Measurements from ENCODE around the gene CDCA7.
"Not testable (repeated sequence)": the region's sequence is repeated elsewhere in the genome, so short reads cannot be mapped to it uniquely, and the experiment has no call there.

CDCA7 gene
- long read RNA-seq, donor 1, transcript CDCA7-202 (9 exons, 2,500 nt): major isoform, 12 of 15 reads
- long read RNA-seq, donor 1, partial matches to known transcripts: 0 of 15 reads
- long read RNA-seq, donor 1, other reads (novel, unspliced or antisense): 0 of 15 reads
- long read RNA-seq, donor 2, transcript CDCA7-202 (9 exons, 2,500 nt): major isoform, 10 of 11 reads
- long read RNA-seq, donor 2, partial matches to known transcripts: 0 of 11 reads
- long read RNA-seq, donor 2, other reads (novel, unspliced or antisense): 0 of 11 reads
- long read RNA-seq, donor 3, partial matches to known transcripts: 0 of 2 reads
- long read RNA-seq, donor 3, other reads (novel, unspliced or antisense): 0 of 2 reads
- long read RNA-seq, donor 4, transcript CDCA7-202 (9 exons, 2,500 nt): major isoform, 13 of 14 reads
- long read RNA-seq, donor 4, partial matches to known transcripts: 0 of 14 reads
- long read RNA-seq, donor 4, other reads (novel, unspliced or antisense): 0 of 14 reads
- long read RNA-seq, donor 5, transcript CDCA7-202 (9 exons, 2,500 nt): major isoform, 14 of 18 reads
- long read RNA-seq, donor 5, partial matches to known transcripts: 0 of 18 reads
- long read RNA-seq, donor 5, other reads (novel, unspliced or antisense): 0 of 18 reads
- long read RNA-seq, donor 6, transcript CDCA7-202 (9 exons, 2,500 nt): major isoform, 8 of 15 reads
- long read RNA-seq, donor 6, partial matches to known transcripts: 6 of 15 reads
- long read RNA-seq, donor 6, other reads (novel, unspliced or antisense): 0 of 15 reads
- long read RNA-seq, donor 7, transcript CDCA7-202 (9 exons, 2,500 nt): major isoform, 23 of 29 reads
- long read RNA-seq, donor 7, partial matches to known transcripts: 6 of 29 reads
- long read RNA-seq, donor 7, other reads (novel, unspliced or antisense): 0 of 29 reads
- long read RNA-seq, donor 8, transcript CDCA7-202 (9 exons, 2,500 nt): major isoform, 8 of 9 reads
- long read RNA-seq, donor 8, partial matches to known transcripts: 0 of 9 reads
- long read RNA-seq, donor 8, other reads (novel, unspliced or antisense): 0 of 9 reads

- peak; percentile 94 for DNase-seq
Observed at GRCh38 chr2:173354582-173355131, at the start of gene CDCA7. TSS of gene CDCA7 (plus strand) at chr2:173354872. CDS start at chr2:173354964, 92 bp downstream.

- DNase-seq: no peak
Observed at GRCh38 chr2:173305303-173305702, 49.4 kb upstream of the CDCA7 start.

- DNase-seq: no peak
Observed at GRCh38 chr2:173307293-173307692, 47.4 kb upstream of the CDCA7 start.

GRCh38 chr2:173309370-173309769 lies 45.3 kb upstream of the CDCA7 start:
- DNase-seq: not testable (repeated sequence)

GRCh38 chr2:173311844-173312606 lies 42.6 kb upstream of the CDCA7 start:
- no peak for DNase-seq

GRCh38 chr2:173323371-173323770 lies 31.3 kb upstream of the CDCA7 start:
- DNase-seq: no peak

- no peak for DNase-seq
Observed at GRCh38 chr2:173326806-173327205, 27.9 kb upstream of the CDCA7 start.

GRCh38 chr2:173327421-173327820 lies 27.3 kb upstream of the CDCA7 start:
- DNase-seq: no peak

- not testable (repeated sequence) for DNase-seq
Observed at GRCh38 chr2:173333003-173333402, 21.7 kb upstream of the CDCA7 start.

- no peak for DNase-seq
Observed at GRCh38 chr2:173339807-173340206, 14.9 kb upstream of the CDCA7 start.

GRCh38 chr2:173343921-173344320 lies 10.8 kb upstream of the CDCA7 start:
- no peak for DNase-seq

GRCh38 chr2:173346035-173346434 lies 8.6 kb upstream of the CDCA7 start:
- DNase-seq: no peak

- DNase-seq: no peak
Observed at GRCh38 chr2:173347305-173348168, 7.1 kb upstream of the CDCA7 start.

- DNase-seq: no peak
Observed at GRCh38 chr2:173349287-173349686, 5.4 kb upstream of the CDCA7 start.

- DNase-seq: no peak
Observed at GRCh38 chr2:173350383-173350782, 4.3 kb upstream of the CDCA7 start.

- no peak for DNase-seq
Observed at GRCh38 chr2:173351879-173352278, 2.8 kb upstream of the CDCA7 start.

- DNase-seq: no peak
Observed at GRCh38 chr2:173353556-173353955, 1.1 kb upstream of the CDCA7 start.

- DNase-seq: no peak
Observed at GRCh38 chr2:173354073-173354581, 545 bp upstream of the CDCA7 start.

GRCh38 chr2:173355132-173355865 lies 627 bp downstream of the CDCA7 start:
- DNase-seq: peak; percentile 89
